ENCODE data around the gene OR2H1. TPM values are rescaled to one million over a fixed set of nuclear protein-coding genes. Genes with fewer than 3 reads are reported as not detected.

The OR2H1 gene
- polyA plus RNA-seq, 1 donor = not detected

DNA sequence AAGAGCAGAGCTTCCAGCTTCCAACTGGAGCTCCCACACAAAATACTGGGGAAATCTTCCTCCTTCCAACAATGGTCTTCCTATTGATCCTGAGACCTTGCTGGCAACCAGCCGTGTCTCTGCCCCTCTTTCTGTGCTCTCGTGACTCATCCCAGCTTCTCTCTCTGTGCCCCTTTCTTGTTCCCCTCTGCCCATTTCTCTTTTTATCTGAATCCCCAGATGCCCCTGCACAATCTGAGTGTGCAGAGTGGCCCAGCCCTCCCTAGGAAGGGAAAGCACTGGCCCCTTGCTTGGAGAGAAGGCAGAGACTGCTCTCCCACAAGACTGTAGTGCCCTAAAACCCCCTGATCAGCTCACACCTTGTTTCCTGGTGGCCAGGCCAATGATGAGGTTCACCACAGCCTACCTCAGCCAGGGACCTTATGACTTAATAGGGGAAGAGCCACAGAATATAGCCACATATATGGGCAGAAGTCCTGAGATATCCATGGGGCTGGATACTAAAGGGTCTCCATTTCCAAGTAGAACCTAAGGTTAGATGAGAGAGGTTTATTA lies 53.9 kb downstream of the OR2H1 start:
- DNase-seq = no peak

Other genes with a start within 250 kb of the OR2H1 start
- gene OR14J1, start 155.5 kb upstream of the OR2H1 start, polyA plus RNA-seq (ENCODE audit: insufficient read length) = 0.06 TPM
- gene OR5V1, start 88.3 kb upstream of the OR2H1 start, polyA plus RNA-seq (ENCODE audit: insufficient read length) = not detected
- not detected for gene OR12D3, start 81.9 kb upstream of the OR2H1 start, polyA plus RNA-seq (ENCODE audit: insufficient read length)
- not detected for gene OR12D2, start 61.5 kb upstream of the OR2H1 start, polyA plus RNA-seq (ENCODE audit: insufficient read length)
- gene OR12D1, start 42.2 kb upstream of the OR2H1 start, polyA plus RNA-seq (ENCODE audit: insufficient read length) = not detected
- gene OR10C1, start 17.8 kb upstream of the OR2H1 start, polyA plus RNA-seq (ENCODE audit: insufficient read length) = not detected
- not detected for gene OR11A1, start 84 bp upstream of the OR2H1 start, polyA plus RNA-seq (ENCODE audit: insufficient read length)
- not detected for gene MAS1L, start 30.8 kb downstream of the OR2H1 start, polyA plus RNA-seq (ENCODE audit: insufficient read length)
- 0.25 TPM for gene UBD, start 102.6 kb downstream of the OR2H1 start, polyA plus RNA-seq (ENCODE audit: insufficient read length)
- not detected for gene OR2H2, start 128.0 kb downstream of the OR2H1 start, polyA plus RNA-seq (ENCODE audit: insufficient read length)
- gene GABBR1, start 176.0 kb downstream of the OR2H1 start, polyA plus RNA-seq (ENCODE audit: insufficient read length) = 31.1 TPM
- gene MOG, start 199.9 kb downstream of the OR2H1 start, polyA plus RNA-seq (ENCODE audit: insufficient read length) = not detected
- gene ZFP57, start 224.0 kb downstream of the OR2H1 start, polyA plus RNA-seq (ENCODE audit: insufficient read length) = not detected